Activated CD4-positive, alpha-beta T cell treated with anti-CD3 and anti-CD28 coated beads for 4 hours (primary cell): Measurements from ENCODE around the gene SDK1.
A peak's percentile ranks its signal among the peaks of the same experiment; 100 is the strongest.

ENCODE experiments used
- DNase-seq, 2 donors: peaks; one replicate each; pipeline ENCODE4 v3.0.0-alpha.2; 2020

The SDK1 gene

GRCh38 chr7:3294432-3295100 is 6.5 kb upstream of the SDK1 start:
- DNase-seq: no peak

GRCh38 chr7:3297105-3297819 is 3.8 kb upstream of the SDK1 start:
- DNase-seq: no peak

GRCh38 chr7:3300221-3300650 is 816 bp upstream of the SDK1 start:
- no peak for DNase-seq

- no peak for DNase-seq
These were observed 338 bp downstream of the SDK1 start for GRCh38 chr7:3301449-3301731.

- peak; percentile 1 to 3 for DNase-seq
These were observed 973 bp downstream of the SDK1 start for GRCh38 chr7:3301831-3302618.

- no peak for DNase-seq
These were observed 1.7 kb downstream of the SDK1 start for GRCh38 chr7:3302681-3303320.

GRCh38 chr7:3304131-3304530 is 3.1 kb downstream of the SDK1 start:
- no peak for DNase-seq

GRCh38 chr7:3307435-3307834 is 6.4 kb downstream of the SDK1 start:
- DNase-seq: no peak

- DNase-seq: no peak
These were observed 8.1 kb downstream of the SDK1 start for GRCh38 chr7:3309140-3309539.

GRCh38 chr7:3309956-3310355 is 8.9 kb downstream of the SDK1 start:
- DNase-seq: no peak

GRCh38 chr7:3310884-3311283 is 9.8 kb downstream of the SDK1 start:
- DNase-seq: no peak

GRCh38 chr7:3312583-3312982 is 11.5 kb downstream of the SDK1 start:
- no peak for DNase-seq

- DNase-seq: no peak
These were observed 17.8 kb downstream of the SDK1 start for GRCh38 chr7:3318874-3319273.

GRCh38 chr7:3321206-3321605 is 20.2 kb downstream of the SDK1 start:
- no peak for DNase-seq

- DNase-seq: no peak
These were observed 20.7 kb downstream of the SDK1 start for GRCh38 chr7:3321745-3322144.

- no peak for DNase-seq
These were observed 25.2 kb downstream of the SDK1 start for GRCh38 chr7:3326246-3326645.

- DNase-seq: no peak
These were observed 26.0 kb downstream of the SDK1 start for GRCh38 chr7:3327099-3327498.

GRCh38 chr7:3327655-3328054 is 26.6 kb downstream of the SDK1 start:
- no peak for DNase-seq

- no peak for DNase-seq
These were observed 31.3 kb downstream of the SDK1 start for GRCh38 chr7:3332308-3332707.

- no peak for DNase-seq
These were observed 32.8 kb downstream of the SDK1 start for GRCh38 chr7:3333861-3334260.

GRCh38 chr7:3336042-3336665 is 35.1 kb downstream of the SDK1 start:
- no peak for DNase-seq

GRCh38 chr7:3338161-3338560 is 37.1 kb downstream of the SDK1 start:
- no peak for DNase-seq
